Measurements from ENCODE around the gene SLC35B1. TPM values are rescaled to one million over a fixed set of nuclear protein-coding genes. Genes with fewer than 3 reads are reported as not detected.

SLC35B1 gene
- total and polyA plus RNA-seq, 10 of the 15 experiments (the other 5 are each of a cell fraction or from before 2014, with no cell fraction given): 40.0 to 113 (median 51.6) TPM

DNA sequence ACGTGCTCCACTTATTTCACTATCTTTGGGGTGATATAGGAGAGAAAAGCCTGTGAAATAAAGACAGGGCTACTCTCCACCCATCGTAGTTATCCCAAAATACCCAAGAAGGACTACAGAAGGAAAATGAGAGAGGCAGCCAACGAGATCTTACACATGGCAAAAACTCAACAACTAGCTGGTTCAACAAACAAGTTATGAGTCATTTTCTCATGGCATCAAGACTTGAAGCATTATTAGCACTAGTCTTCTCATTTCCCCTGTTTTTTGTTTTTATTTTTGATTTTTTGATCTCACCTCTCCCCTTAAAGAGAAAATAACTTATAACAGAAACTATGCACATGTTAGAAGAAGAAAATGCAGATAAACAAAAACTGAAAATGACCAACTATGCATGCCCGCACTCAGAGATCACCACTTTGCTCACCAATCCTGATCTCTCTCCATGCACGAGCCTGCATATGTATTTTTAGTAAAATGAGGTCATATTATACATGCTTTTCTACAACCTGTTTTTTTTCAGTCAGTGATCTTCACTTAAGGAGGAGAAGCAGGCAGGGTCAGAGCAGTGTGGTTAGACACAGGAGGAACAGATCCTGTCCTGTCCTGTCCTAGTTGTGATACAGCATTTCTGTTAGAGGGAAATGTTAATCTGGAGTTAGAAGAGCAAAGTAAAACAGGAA is 33.4 kb upstream of the SLC35B1 start:
- no peaks in the 10 kb centered on the region for H4K20me1 ChIP-seq (ENCODE audit: control insufficient read depth, insufficient read depth)
- ChIA-PET RAD21 (ENCODE audit: unreplicated experiment) (interaction anchor here (1.0 to 4.4 kb wide), 9 partner anchors 8 to 171 kb away, joined by 3 to 37 read pairs (median 4); partner anchors contain the start of genes FAM117A and KAT7), SMC1A (ENCODE audit: uncharacterized antibody, unreplicated experiment) (interaction anchor here (0.5 to 6.0 kb wide), 12 partner anchors 8 to 47 kb away, joined by 3 to 86 read pairs (median 4); partner anchors contain the start of genes FAM117A, KAT7 and SLC35B1), POLR2A (interaction anchor here (0.5 to 5.4 kb wide), 12 partner anchors 9 to 67 kb away, joined by 3 to 32 read pairs (median 6); partner anchors contain the start of genes FAM117A and SLC35B1), CTCF (interaction anchor here (0.7 to 7.1 kb wide), 6 partner anchors 9 to 171 kb away, joined by 3 to 46 read pairs (median 4); partner anchors contain the start of genes SLC35B1 and SPOP)
- peak overlapping the region; percentile 81 for H3K4me2 ChIP-seq (ENCODE audit: control insufficient read depth, insufficient read depth)
- peak; percentile 61 for ATAC-seq
- peaks cover 33% of the 10 kb centered on the region for H3K79me2 ChIP-seq (ENCODE audit: control insufficient read depth, insufficient read depth, low read length)
- H3K4me1 ChIP-seq (ENCODE audit: control insufficient read depth, insufficient read depth, low read length): peaks cover 56% of the 10 kb centered on the region
- DNase-seq (ENCODE audit: low read depth, low spot score): no peak
- H3K9me3 ChIP-seq (replicated peaks; ENCODE audit: control insufficient read depth, insufficient read depth, low read length): no peaks in the 10 kb centered on the region
- BruUV-seq (replicated peaks): no TSS peak
- peak overlapping the region; percentile 43 for H3K4me3 ChIP-seq
- no peaks in the 10 kb centered on the region; a peak in 2 of 4 replicates for H3K36me3 ChIP-seq (ENCODE audit: control insufficient read depth in 2 of 2, insufficient read depth in 2 of 2, low read length in 1 of 2)
- FAIRE-seq: no peak
- peak overlapping the region; percentile 65 for H3K27ac ChIP-seq (ENCODE audit: control insufficient read depth, insufficient read depth)
- no peaks in the 10 kb centered on the region for H3K27me3 ChIP-seq (replicated peaks in 1 of 2; ENCODE audit: control insufficient read depth in 2 of 2, insufficient read depth in 2 of 2, low read length in 1 of 2)
- intact Hi-C loops (cut with micrococcal nuclease; ENCODE audit: unreplicated experiment): loop anchor here (2.0 kb wide), 1 partner anchor 32 kb away; no protein-coding TSS in a partner anchor
- in situ Hi-C loops (cut with MboI): no loop called here
- no peak overlapping the region for H2AFZ ChIP-seq (ENCODE audit: control insufficient read depth, low read depth, low read length)
- under 1% methylated on average over 5 of the region's 5 CpGs for WGBS (ENCODE audit: insufficient coverage, insufficient replicate concordance, low lambda C conversion rate, missing lambda C conversion rate)
- H3K9ac ChIP-seq (ENCODE audit: control insufficient read depth, insufficient read depth, low read length): peak overlapping the region; percentile 45
- TF ChIP-seq BHLHE40 (IDR thresholded peaks at IDR 0.05; ENCODE audit: borderline replicate concordance in 1 of 2, low read depth in 2 of 2, low read length in 1 of 2) (peak; percentile 70 to 72; a peak in 3 of 4 replicates), PBX3 (IDR thresholded peaks at IDR 0.05; ENCODE audit: insufficient replicate concordance, low read depth, low read length) (no peak), STAT3 (IDR thresholded peaks at IDR 0.05; ENCODE audit: low read depth, low read length) (no peak), MTA2 (IDR thresholded peaks at IDR 0.05; ENCODE audit: low read depth) (no peak), SKIL (IDR thresholded peaks at IDR 0.05; ENCODE audit: low read depth, poor library complexity, severe bottlenecking) (no peak), YY1 (IDR thresholded peaks at IDR 0.05; ENCODE audit: low read depth, low read length) (no peak), MEF2B (IDR thresholded peaks at IDR 0.05; ENCODE audit: partially characterized antibody, poor library complexity, severe bottlenecking) (peak; percentile 21), YBX1 (IDR thresholded peaks at IDR 0.05) (no peak), ETV6 (conservative IDR thresholded peaks at IDR 0.05 in 1 of 2, IDR thresholded peaks at IDR 0.05 in 1 of 2; ENCODE audit: borderline replicate concordance in 1 of 2, low read depth in 1 of 2) (no peak), EED (IDR thresholded peaks at IDR 0.05; ENCODE audit: low read depth) (peak; percentile 49), JUNB (IDR thresholded peaks at IDR 0.05) (0 out of 2 replicates have a peak, but pooled peaks have one; percentile 7), DPF2 (IDR thresholded peaks at IDR 0.05) (0 out of 2 replicates have a peak, but pooled peaks have one; percentile 17), ZBTB33 (IDR thresholded peaks at IDR 0.05) (no peak), ZBED1 (IDR thresholded peaks at IDR 0.05; ENCODE audit: borderline replicate concordance) (peak; percentile 44), ATF7 (IDR thresholded peaks at IDR 0.05; ENCODE audit: low read depth) (peak; percentile 87), IKZF2 (IDR thresholded peaks at IDR 0.05) (0 out of 4 replicates have a peak, but pooled peaks of 1 of the 2 experiments have one; percentile 21)
- TF ChIP-seq, protein P1, sequence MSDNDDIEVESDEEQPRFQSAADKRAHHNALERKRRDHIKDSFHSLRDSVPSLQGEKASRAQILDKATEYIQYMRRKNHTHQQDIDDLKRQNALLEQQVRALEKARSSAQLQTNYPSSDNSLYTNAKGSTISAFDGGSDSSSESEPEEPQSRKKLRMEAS (IDR thresholded peaks at IDR 0.05; ENCODE audit: low read depth, low read length): 0 out of 2 replicates have a peak, but pooled peaks have one; percentile 23
